T-helper 1 cell treated with Interleukin-12 subunit alpha and Interleukin-12 subunit beta and Interleukin-4 antibody, amounts not matched to agents 30 ng/mL and 1 ng/mL, for 36 hours (primary cell): Measurements from ENCODE around the gene DOCK11. TPM values are rescaled to one million over a fixed set of nuclear protein-coding genes. Genes with fewer than 3 reads are reported as not detected.
"Not testable (repeated sequence)": the region's sequence is repeated elsewhere in the genome, so short reads cannot be mapped to it uniquely, and the experiment has no call there.

Experiments used
- intact Hi-C: fragments of 100-400 bp; cut with micrococcal nuclease; formaldehyde crosslinking; loops from one replicate; pipeline ENCODE4 v1.15.1; 2024
- total RNA-seq: library from RNA; stranded (reverse); gene quantifications from 2 replicates; pipeline ENCODE4 v1.2.3, GENCODE V29; 2022

The DOCK11 gene
- total RNA-seq, 1 donor from 2014 or later = 61.8 TPM

GRCh38 chrX:118730500-118731247 is 235.1 kb downstream of the DOCK11 start:
- intact Hi-C loops = no loop called here

- intact Hi-C loops = not testable (repeated sequence)
Observed at GRCh38 chrX:118732551-118732950, 236.9 kb downstream of the DOCK11 start.

GRCh38 chrX:118734909-118735308 is 239.3 kb downstream of the DOCK11 start:
- intact Hi-C loops = no loop called here

Other genes with a start within 250 kb of the DOCK11 start
- gene WDR44, start 149.7 kb upstream of the DOCK11 start, total RNA-seq = 15.3 and 15.9 TPM in 2 replicates
- 0.32 and 0.68 TPM in 2 replicates for gene IL13RA1, start 231.8 kb downstream of the DOCK11 start, total RNA-seq